ENCODE measurements around the gene MED15. TPM values are rescaled to one million over a fixed set of nuclear protein-coding genes. Genes with fewer than 3 reads are reported as not detected.
A peak's percentile ranks its signal among the peaks of the same experiment; 100 is the strongest.

MED15 gene
- total RNA-seq, 1 donor = 36.9 TPM

DNA sequence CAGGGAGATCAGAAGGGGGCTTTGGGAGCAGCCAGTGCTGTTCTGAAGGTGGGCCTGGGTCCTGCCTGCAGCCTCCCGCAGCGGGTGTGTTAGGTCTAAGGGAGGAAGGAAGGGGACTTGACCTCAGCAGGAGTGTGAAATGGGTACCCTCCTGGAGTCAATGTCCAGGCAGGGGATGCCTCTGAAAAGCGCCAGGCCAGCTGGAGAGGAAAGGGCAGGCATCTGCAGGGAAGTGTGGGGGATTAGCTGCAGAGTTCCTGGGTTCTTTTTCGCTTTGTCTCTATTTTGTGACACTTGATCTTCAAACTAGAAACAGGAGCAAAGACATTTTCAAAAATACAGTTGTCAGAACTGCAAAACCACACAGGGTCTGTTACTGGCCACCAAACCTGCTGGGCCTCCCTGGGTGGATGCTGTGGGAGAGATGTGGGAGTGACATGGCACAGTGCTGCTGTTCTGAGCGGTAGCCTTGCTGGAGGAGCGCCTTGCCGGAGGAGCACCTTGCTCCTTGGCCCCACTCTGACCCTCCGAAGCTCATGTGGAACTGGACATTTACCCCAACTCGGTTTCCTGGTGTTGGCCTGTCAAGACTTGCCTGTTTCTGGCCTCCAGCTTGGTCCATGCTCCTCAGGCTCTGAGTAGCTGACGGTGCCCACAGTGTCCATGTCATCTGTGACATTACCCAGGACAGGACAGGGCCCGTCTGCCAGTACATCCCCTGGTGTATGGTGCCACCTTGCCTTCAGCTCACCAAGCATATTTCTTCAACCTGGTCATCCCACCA, 25.9 kb downstream of the MED15 start:
- TF ChIP-seq, protein P1, sequence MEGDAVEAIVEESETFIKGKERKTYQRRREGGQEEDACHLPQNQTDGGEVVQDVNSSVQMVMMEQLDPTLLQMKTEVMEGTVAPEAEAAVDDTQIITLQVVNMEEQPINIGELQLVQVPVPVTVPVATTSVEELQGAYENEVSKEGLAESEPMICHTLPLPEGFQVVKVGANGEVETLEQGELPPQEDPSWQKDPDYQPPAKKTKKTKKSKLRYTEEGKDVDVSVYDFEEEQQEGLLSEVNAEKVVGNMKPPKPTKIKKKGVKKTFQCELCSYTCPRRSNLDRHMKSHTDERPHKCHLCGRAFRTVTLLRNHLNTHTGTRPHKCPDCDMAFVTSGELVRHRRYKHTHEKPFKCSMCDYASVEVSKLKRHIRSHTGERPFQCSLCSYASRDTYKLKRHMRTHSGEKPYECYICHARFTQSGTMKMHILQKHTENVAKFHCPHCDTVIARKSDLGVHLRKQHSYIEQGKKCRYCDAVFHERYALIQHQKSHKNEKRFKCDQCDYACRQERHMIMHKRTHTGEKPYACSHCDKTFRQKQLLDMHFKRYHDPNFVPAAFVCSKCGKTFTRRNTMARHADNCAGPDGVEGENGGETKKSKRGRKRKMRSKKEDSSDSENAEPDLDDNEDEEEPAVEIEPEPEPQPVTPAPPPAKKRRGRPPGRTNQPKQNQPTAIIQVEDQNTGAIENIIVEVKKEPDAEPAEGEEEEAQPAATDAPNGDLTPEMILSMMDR (IDR thresholded peaks at IDR 0.05; ENCODE audit: extremely low read depth, low read depth, low read length) = no peak
- peaks cover 35% of the 10 kb centered on the region for H3K36me3 ChIP-seq (ENCODE audit: insufficient read depth, low read length)
- no peaks in the 10 kb centered on the region for H3K27me3 ChIP-seq (ENCODE audit: insufficient read depth, low read length)
- H2AFZ ChIP-seq (ENCODE audit: low read length) = no peak overlapping the region
- H3K4me1 ChIP-seq (ENCODE audit: insufficient read depth, low read length) = peaks cover 46% of the 10 kb centered on the region
- peaks cover 94% of the 10 kb centered on the region for H3K79me2 ChIP-seq (ENCODE audit: insufficient read depth, low read length)
- DNase-seq (ENCODE audit: insufficient read length, low spot score, missing footprints) = no peak
- H3K27ac ChIP-seq (ENCODE audit: low read depth, low read length) = peak overlapping the region; percentile 97
- H3K4me2 ChIP-seq (ENCODE audit: insufficient read depth, low read length) = no peak overlapping the region
- no peaks in the 10 kb centered on the region for H3K9me3 ChIP-seq (ENCODE audit: low read depth, low read length)
- peaks cover 39% of the 10 kb centered on the region for H4K20me1 ChIP-seq (ENCODE audit: insufficient read depth, low read length)
- no peak overlapping the region for H3K4me3 ChIP-seq (ENCODE audit: insufficient read depth, low read length)

DNA sequence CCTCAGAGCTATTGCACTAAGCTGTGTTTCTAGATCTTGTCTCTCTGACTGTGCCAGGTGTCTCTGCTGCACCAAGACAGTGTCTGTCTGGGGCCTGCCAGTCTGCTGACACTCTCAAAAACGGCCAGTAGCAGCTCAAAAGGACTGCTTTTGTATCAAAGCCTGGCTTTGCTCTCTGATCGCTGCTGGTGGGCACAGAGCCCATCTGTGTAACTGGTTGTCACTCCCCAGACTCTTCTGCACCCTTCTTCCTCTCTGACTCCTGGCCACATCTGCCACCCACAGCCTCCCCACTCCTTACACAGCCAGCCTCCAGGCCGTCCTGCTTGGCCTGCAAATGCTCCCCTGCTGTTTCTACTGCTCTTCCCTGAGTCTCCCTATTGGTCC, 26.5 kb downstream of the MED15 start:
- Histone ChIP-seq H2AFZ (ENCODE audit: low read length) (no peak overlapping the region), H4K20me1 (ENCODE audit: insufficient read depth, low read length) (peaks cover 35% of the 10 kb centered on the region), H3K27me3 (ENCODE audit: insufficient read depth, low read length) (no peaks in the 10 kb centered on the region), H3K27ac (ENCODE audit: low read depth, low read length) (peak overlapping the region; percentile 97), H3K4me3 (ENCODE audit: insufficient read depth, low read length) (no peak overlapping the region), H3K79me2 (ENCODE audit: insufficient read depth, low read length) (peaks cover 94% of the 10 kb centered on the region), H3K36me3 (ENCODE audit: insufficient read depth, low read length) (peaks cover 30% of the 10 kb centered on the region), H3K4me2 (ENCODE audit: insufficient read depth, low read length) (no peak overlapping the region), H3K9me3 (ENCODE audit: low read depth, low read length) (no peaks in the 10 kb centered on the region), H3K4me1 (ENCODE audit: insufficient read depth, low read length) (peaks cover 46% of the 10 kb centered on the region)
- no peak for DNase-seq (ENCODE audit: insufficient read length, low spot score, missing footprints)
- TF ChIP-seq, protein P1 (IDR thresholded peaks at IDR 0.05; ENCODE audit: extremely low read depth, low read depth, low read length) = no peak

DNA sequence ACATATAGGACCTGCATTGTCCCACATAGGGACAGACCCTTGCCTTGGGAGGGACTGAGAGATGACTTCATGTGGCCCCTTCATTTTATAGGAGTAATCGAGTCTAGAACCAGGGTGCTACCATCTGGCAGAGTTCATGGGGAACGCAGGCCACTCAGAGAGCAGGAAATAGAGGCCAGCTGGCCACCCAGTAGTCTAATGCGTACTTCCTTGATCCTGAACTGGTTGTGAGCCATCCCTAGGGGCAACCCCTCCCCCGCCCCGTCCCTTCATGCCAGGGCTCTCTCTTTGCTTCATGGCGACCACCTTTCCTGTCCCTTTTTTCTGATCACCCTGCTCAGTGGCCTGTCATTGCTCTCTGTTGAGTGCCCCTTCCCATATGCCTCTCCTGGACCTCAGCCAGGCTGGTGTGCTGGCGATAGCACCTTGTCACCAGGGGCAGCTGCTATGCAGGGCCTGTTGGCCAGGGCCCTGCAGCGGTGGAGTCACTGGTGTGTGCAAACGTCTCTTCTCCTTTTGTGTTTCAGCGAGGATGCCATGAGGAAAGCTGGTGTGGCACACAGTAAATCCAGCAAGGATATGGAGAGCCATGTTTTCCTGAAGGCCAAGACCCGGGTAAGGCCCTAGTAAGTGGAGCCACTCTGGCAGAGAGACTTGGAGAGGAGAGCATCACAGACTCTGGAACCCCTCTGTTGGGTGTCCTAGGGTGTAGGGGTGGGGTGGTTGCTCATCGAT, 29.3 kb downstream of the MED15 start:
- Histone ChIP-seq H3K36me3 (ENCODE audit: insufficient read depth, low read length) (peaks cover 43% of the 10 kb centered on the region), H3K79me2 (ENCODE audit: insufficient read depth, low read length) (peaks cover 93% of the 10 kb centered on the region), H4K20me1 (ENCODE audit: insufficient read depth, low read length) (peaks cover 28% of the 10 kb centered on the region), H3K9me3 (ENCODE audit: low read depth, low read length) (no peaks in the 10 kb centered on the region), H3K4me3 (ENCODE audit: insufficient read depth, low read length) (no peak overlapping the region), H3K27ac (ENCODE audit: low read depth, low read length) (no peak overlapping the region), H3K27me3 (ENCODE audit: insufficient read depth, low read length) (no peaks in the 10 kb centered on the region), H2AFZ (ENCODE audit: low read length) (no peak overlapping the region), H3K4me1 (ENCODE audit: insufficient read depth, low read length) (peaks cover 26% of the 10 kb centered on the region), H3K4me2 (ENCODE audit: insufficient read depth, low read length) (no peak overlapping the region)
- no peak for DNase-seq (ENCODE audit: insufficient read length, low spot score, missing footprints)
- TF ChIP-seq, protein P1 (IDR thresholded peaks at IDR 0.05; ENCODE audit: extremely low read depth, low read depth, low read length) = no peak

DNA sequence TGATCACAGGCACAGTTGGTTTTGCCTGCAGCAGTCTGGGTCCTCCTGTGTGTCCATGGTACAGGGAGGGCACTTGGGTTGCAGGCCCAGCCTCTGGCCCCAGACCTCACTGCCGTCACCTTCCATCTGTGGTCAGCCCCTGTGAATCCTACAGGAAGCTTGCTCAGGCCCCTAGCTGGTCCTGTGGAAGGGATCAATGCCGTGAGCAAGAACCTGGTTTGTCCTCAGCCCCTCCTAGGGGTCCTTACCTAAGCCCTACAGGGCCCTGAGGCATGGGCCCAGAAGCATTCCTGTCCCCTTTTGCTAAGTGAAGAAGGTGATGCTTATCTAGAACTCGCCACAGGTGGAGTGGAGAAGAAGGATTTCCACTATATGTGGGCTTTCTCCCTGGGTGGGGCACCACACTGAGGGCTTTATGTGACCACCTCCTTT, 29.9 kb downstream of the MED15 start:
- Histone ChIP-seq H3K9me3 (ENCODE audit: low read depth, low read length) (no peaks in the 10 kb centered on the region), H3K27ac (ENCODE audit: low read depth, low read length) (no peak overlapping the region), H3K4me3 (ENCODE audit: insufficient read depth, low read length) (no peak overlapping the region), H2AFZ (ENCODE audit: low read length) (no peak overlapping the region), H3K27me3 (ENCODE audit: insufficient read depth, low read length) (no peaks in the 10 kb centered on the region), H3K36me3 (ENCODE audit: insufficient read depth, low read length) (peaks cover 49% of the 10 kb centered on the region), H4K20me1 (ENCODE audit: insufficient read depth, low read length) (peaks cover 28% of the 10 kb centered on the region), H3K4me2 (ENCODE audit: insufficient read depth, low read length) (no peak overlapping the region), H3K79me2 (ENCODE audit: insufficient read depth, low read length) (peaks cover 95% of the 10 kb centered on the region), H3K4me1 (ENCODE audit: insufficient read depth, low read length) (peaks cover 20% of the 10 kb centered on the region)
- TF ChIP-seq, protein P1 (IDR thresholded peaks at IDR 0.05; ENCODE audit: extremely low read depth, low read depth, low read length) = no peak
- DNase-seq (ENCODE audit: insufficient read length, low spot score, missing footprints) = no peak

Data from osteoblast (primary cell).